HG02840 (cell line): ENCODE data around the gene NDP.

Experiments
- ATAC-seq: cut with Tn5 transposase; IDR thresholded peaks from one replicate; pipeline ENCODE4 v1.9.1; 2021; ENCODE audit warnings: mild to moderate bottlenecking, moderate library complexity, moderate number of reproducible peaks; ENCODE audit not compliant: unreplicated experiment, low FRiP score

Gene NDP, protein sequence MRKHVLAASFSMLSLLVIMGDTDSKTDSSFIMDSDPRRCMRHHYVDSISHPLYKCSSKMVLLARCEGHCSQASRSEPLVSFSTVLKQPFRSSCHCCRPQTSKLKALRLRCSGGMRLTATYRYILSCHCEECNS

DNA sequence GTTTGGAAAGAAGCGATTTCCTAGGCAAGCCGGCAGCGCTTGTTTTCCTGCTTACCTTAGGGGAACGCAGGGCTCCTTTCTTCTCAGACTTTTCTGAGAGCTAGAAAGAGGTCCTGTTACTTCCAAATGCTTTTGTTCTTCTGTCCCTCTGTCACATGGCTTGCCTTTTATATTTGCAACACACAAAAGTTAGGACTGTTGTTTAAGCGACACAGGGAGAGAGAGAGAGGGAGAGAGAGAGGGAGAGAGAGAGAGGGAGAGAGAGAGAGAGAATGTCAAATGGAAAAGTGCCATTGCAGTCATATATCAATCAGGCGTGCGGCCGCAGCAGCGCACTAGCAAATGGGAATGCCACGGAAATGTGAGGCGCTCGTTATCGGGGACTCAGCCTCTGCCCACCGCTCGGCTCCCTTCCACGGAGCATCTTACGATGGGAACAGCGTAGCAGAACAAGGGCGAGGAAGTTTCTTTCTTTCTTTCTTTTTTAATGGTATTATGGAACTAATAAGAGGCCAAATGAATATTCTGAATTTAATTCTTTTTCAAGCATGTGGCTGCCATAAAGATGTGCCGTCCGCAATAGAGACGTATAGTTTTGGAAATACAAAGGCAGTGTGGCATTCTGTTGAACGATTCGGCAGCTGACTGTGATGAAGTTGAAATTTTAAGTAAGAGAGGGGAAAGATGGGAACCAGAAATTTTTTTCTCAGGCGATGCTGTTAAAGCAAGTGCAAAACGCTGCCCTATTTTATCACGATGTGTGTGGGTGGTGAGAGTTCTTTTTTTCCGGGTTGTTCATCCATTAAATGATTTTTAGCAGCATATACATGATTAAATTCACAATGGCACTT is at the start of gene NDP:
NDP (minus strand) TSS at position 142 of the 851 bp plus-strand sequence. CDS start 14,745 bp downstream, outside the sequence.
- ATAC-seq, result no peak

GRCh38 chrX:44022964-44023363 is 49.8 kb upstream of the NDP start:
- ATAC-seq, result no peak

GRCh38 chrX:44020693-44021092 is 47.5 kb upstream of the NDP start:
- ATAC-seq, result no peak

GRCh38 chrX:44019911-44020310 is 46.7 kb upstream of the NDP start:
- no peak for ATAC-seq

GRCh38 chrX:44017676-44018075 is 44.5 kb upstream of the NDP start:
- no peak for ATAC-seq

- ATAC-seq, result no peak
Measured at GRCh38 chrX:44016906-44017305, 43.7 kb upstream of the NDP start.

DNA sequence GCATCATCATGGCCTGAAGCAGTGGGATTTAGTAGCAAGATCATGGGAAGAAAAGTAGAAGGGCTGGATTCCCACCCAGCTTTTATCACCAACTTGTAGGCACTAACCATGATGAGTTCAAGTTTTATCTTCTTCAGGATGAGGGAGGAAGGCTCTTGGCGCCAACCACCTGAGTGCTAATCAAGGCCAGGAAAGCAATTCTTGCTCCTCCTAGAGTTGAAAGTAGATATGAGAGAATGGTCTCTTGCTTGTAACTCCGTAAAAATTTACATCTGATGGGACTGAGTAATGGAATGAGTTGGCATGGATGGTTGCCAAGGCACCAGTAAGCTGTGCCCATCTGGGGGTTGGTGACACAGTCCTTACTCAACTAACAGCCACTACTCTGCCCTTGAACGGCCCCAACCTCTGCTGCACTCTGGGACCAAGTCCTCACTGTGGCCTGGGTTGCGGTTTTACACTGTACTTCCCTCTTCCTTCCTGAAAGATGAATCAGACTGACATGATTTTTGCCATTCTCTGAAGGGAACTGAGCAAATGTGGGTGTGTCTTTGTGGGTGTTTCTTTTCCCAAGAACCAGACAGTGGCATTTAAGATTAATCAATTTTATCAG is 39.4 kb upstream of the NDP start:
- no peak for ATAC-seq

DNA sequence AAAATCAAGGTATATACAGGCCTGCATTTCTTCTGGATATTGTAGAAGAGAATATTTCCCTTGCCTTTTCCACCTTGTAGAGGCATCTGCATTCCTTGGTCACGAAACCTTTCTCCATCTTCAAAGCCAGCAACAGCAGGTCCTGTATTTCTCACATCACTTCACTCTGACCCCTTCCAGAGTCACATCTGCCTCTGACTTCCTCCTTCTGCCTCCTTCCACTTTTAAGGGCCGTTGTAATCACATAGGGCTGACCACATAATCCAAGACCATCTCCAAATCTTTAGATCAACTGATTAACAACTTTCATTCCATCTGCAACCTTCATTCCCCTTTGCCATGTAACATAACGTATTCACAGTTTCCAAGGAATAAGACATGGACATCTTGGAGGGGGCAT is 38.3 kb upstream of the NDP start:
- ATAC-seq, result no peak

DNA sequence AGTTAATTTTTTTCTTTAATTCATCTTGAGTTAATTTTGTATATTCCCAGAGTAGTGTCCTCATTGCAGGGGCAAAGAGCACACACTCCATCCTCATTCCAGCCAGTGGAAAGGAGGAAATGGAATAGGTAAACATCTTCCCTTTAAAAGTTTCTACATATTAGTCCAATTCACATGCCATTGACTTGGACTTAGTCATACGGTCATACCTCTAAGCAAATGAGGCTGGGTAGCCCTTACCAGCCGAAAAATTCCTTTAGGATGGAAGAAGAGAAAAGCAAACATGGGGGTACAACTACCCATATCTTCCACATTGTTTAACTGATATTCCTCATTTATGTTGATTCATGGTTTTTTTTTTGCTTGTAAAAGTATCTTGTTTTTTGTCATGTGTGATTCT is 37.4 kb upstream of the NDP start:
- ATAC-seq, result no peak

GRCh38 chrX:44006081-44006480 is 32.9 kb upstream of the NDP start:
- ATAC-seq, result no peak

- ATAC-seq, result no peak
Measured at GRCh38 chrX:44003975-44004374, 30.8 kb upstream of the NDP start.

GRCh38 chrX:44002567-44002966 is 29.4 kb upstream of the NDP start:
- ATAC-seq, result no peak

GRCh38 chrX:43998374-43998773 is 25.2 kb upstream of the NDP start:
- ATAC-seq, result no peak

DNA sequence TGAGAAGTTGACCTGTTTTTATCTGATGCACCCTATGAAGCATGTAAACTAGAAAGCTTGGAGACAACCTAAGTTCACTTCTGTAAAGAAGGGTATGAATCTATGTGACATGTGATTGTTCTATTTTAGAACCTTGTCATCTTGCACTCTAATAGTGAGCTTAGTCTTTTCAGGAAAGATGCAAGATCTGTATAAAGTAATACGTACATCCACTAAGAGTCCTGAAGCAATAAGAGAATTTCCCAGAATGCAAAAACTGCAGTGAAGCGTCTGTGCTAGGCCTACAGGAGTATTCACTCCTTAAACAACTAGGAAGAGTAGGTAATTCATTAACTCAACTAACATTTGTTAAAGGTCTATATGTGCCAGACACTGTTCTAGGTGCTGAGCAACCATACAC is 23.3 kb upstream of the NDP start:
- no peak for ATAC-seq

- no peak for ATAC-seq
Measured at GRCh38 chrX:43986083-43986482, 12.9 kb upstream of the NDP start.

DNA sequence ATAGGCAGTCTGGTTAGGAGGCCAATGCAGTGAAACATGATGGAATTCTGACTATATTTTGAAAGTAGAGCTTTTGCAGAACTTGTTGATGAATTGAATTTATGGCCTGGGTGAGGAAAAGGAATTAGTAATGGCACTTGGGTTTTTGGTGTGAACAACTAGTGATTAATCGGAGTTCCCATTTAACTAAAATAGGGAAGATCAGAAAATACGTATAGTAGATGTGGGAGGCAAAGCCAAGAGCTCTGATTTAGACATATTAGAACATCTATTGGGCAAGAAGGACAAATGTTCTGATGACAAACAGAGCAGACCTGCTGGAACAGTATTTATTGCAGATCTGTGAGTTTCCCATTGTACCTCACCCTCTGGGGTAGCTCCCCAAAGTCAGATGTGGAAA is 12.3 kb upstream of the NDP start:
- ATAC-seq, result no peak

GRCh38 chrX:43978226-43978625 is 5.0 kb upstream of the NDP start:
- ATAC-seq, result no peak

GRCh38 chrX:43976205-43976604 is 3.0 kb upstream of the NDP start:
- no peak for ATAC-seq

- no peak for ATAC-seq
Measured at GRCh38 chrX:43975796-43976195, 2.6 kb upstream of the NDP start.

- no peak for ATAC-seq
Measured at GRCh38 chrX:43974741-43975465, 1.7 kb upstream of the NDP start.

- no peak for ATAC-seq
Measured at GRCh38 chrX:43974100-43974475, 898 bp upstream of the NDP start.
